Measurements from ENCODE around the gene TEX55. TPM values are rescaled to one million over a fixed set of nuclear protein-coding genes. Genes with fewer than 3 reads are reported as not detected.
"Not testable (repeated sequence)": the region's sequence is repeated elsewhere in the genome, so short reads cannot be mapped to it uniquely, and the experiment has no call there.

Gene TEX55
- not detected for polyA plus RNA-seq (ENCODE audit: insufficient read length)
- long read RNA-seq, donor 1: 0 reads
- long read RNA-seq, donor 2: 0 reads
- long read RNA-seq, donor 3: 0 reads
- long read RNA-seq, donor 4: 0 reads
- long read RNA-seq, donor 5: 0 reads
- long read RNA-seq, donor 6: 0 reads
- long read RNA-seq, donor 7: 0 reads
- long read RNA-seq, donor 8: 0 reads

GRCh38 chr3:119145500-119146167 lies at the start of gene TEX55:
Gene TEX55 (plus strand): TSS chr3:119146165. CDS start chr3:119146190, 25 bp downstream.
- DNase-seq: peak; percentile 34

- DNase-seq: no peak
Measured at GRCh38 chr3:119098003-119098402, 48.0 kb upstream of the TEX55 start.

GRCh38 chr3:119098619-119099222 lies 47.2 kb upstream of the TEX55 start:
- peak; percentile 28 for DNase-seq

GRCh38 chr3:119099785-119100184 lies 46.2 kb upstream of the TEX55 start:
- no peak for DNase-seq

- DNase-seq: no peak
Measured at GRCh38 chr3:119104031-119104430, 41.9 kb upstream of the TEX55 start.

GRCh38 chr3:119118330-119118729 lies 27.6 kb upstream of the TEX55 start:
- not testable (repeated sequence) for DNase-seq

GRCh38 chr3:119120480-119120879 lies 25.5 kb upstream of the TEX55 start:
- DNase-seq: no peak

- no peak for DNase-seq
Measured at GRCh38 chr3:119122350-119122749, 23.6 kb upstream of the TEX55 start.

- no peak for DNase-seq
Measured at GRCh38 chr3:119125342-119125741, 20.6 kb upstream of the TEX55 start.

- DNase-seq: no peak
Measured at GRCh38 chr3:119125742-119126504, 20.0 kb upstream of the TEX55 start.

GRCh38 chr3:119130291-119130690 lies 15.7 kb upstream of the TEX55 start:
- DNase-seq: not testable (repeated sequence)

- not testable (repeated sequence) for DNase-seq
Measured at GRCh38 chr3:119132291-119132690, 13.7 kb upstream of the TEX55 start.

- not testable (repeated sequence) for DNase-seq
Measured at GRCh38 chr3:119139360-119139759, 6.6 kb upstream of the TEX55 start.

GRCh38 chr3:119140466-119140865 lies 5.5 kb upstream of the TEX55 start:
- no peak for DNase-seq

GRCh38 chr3:119145128-119145499 lies 851 bp upstream of the TEX55 start:
- DNase-seq: no peak

GRCh38 chr3:119146578-119147375 lies 812 bp downstream of the TEX55 start:
- no peak for DNase-seq

GRCh38 chr3:119147494-119147893 lies 1.5 kb downstream of the TEX55 start:
- no peak for DNase-seq

- DNase-seq: no peak
Measured at GRCh38 chr3:119148493-119149180, 2.7 kb downstream of the TEX55 start.

- no peak for DNase-seq
Measured at GRCh38 chr3:119149484-119149883, 3.5 kb downstream of the TEX55 start.

- DNase-seq: no peak
Measured at GRCh38 chr3:119156868-119157267, 10.9 kb downstream of the TEX55 start.

GRCh38 chr3:119157971-119158370 lies 12.0 kb downstream of the TEX55 start:
- no peak for DNase-seq
